HG02678 (cell line): Measurements from ENCODE around the gene SKIC3.

Experiments used
- ATAC-seq: cut with Tn5 transposase; IDR thresholded peaks from one replicate; pipeline ENCODE4 v1.9.1; 2021; ENCODE audit warnings: mild to moderate bottlenecking, moderate library complexity; ENCODE audit not compliant: unreplicated experiment

Gene SKIC3

GRCh38 chr5:95554647-95555548 is at the start of gene SKIC3, which contains the start of gene ARSK:
Gene SKIC3, minus strand, starts transcription at chr5:95554977. Its CDS starts 7,827 bp downstream, at chr5:95547150.
Gene ARSK, plus strand, starts transcription at chr5:95555101. Its CDS starts 178 bp downstream, at chr5:95555279.
- ATAC-seq, result peak; percentile 91

GRCh38 chr5:95600557-95600956 is 45.8 kb upstream of the SKIC3 start:
- ATAC-seq, result no peak

- ATAC-seq, result no peak
Observed at GRCh38 chr5:95599252-95599651, 44.5 kb upstream of the SKIC3 start.

- no peak for ATAC-seq
Observed at GRCh38 chr5:95595289-95595931, 40.6 kb upstream of the SKIC3 start.

GRCh38 chr5:95591490-95591901 is 36.7 kb upstream of the SKIC3 start:
- ATAC-seq, result peak; percentile 80

GRCh38 chr5:95590880-95591279 is 36.1 kb upstream of the SKIC3 start:
- ATAC-seq, result no peak

GRCh38 chr5:95583992-95584391 is 29.2 kb upstream of the SKIC3 start:
- ATAC-seq, result no peak

- ATAC-seq, result no peak
Observed at GRCh38 chr5:95581576-95581975, 26.8 kb upstream of the SKIC3 start.

GRCh38 chr5:95572016-95572415 is 17.2 kb upstream of the SKIC3 start:
- no peak for ATAC-seq

GRCh38 chr5:95565280-95565920 is 10.6 kb upstream of the SKIC3 start:
- no peak for ATAC-seq

GRCh38 chr5:95564450-95564849 is 9.7 kb upstream of the SKIC3 start:
- ATAC-seq, result no peak

- ATAC-seq, result no peak
Observed at GRCh38 chr5:95563367-95563766, 8.6 kb upstream of the SKIC3 start.

GRCh38 chr5:95562282-95562681 is 7.5 kb upstream of the SKIC3 start:
- no peak for ATAC-seq

- no peak for ATAC-seq
Observed at GRCh38 chr5:95557841-95558240, 3.1 kb upstream of the SKIC3 start.

GRCh38 chr5:95555553-95555952 is 776 bp upstream of the SKIC3 start:
- ATAC-seq, result no peak

GRCh38 chr5:95554331-95554646 is 488 bp downstream of the SKIC3 start:
- ATAC-seq, result peak; percentile 22

GRCh38 chr5:95549030-95549429 is 5.7 kb downstream of the SKIC3 start:
- ATAC-seq, result no peak

- ATAC-seq, result peak; percentile 56
Observed at GRCh38 chr5:95543017-95543705, 11.6 kb downstream of the SKIC3 start.

- no peak for ATAC-seq
Observed at GRCh38 chr5:95537501-95537900, 17.3 kb downstream of the SKIC3 start.

GRCh38 chr5:95533761-95534160 is 21.0 kb downstream of the SKIC3 start:
- no peak for ATAC-seq

- ATAC-seq, result no peak
Observed at GRCh38 chr5:95533106-95533505, 21.7 kb downstream of the SKIC3 start.
